Activated CD4-positive, alpha-beta T cell treated with anti-CD3 and anti-CD28 coated beads, Interleukin-2, amount 10 ng/mL, durations not matched to agents 24 days and 14 days (primary cell): ENCODE results near the gene KIAA1328. TPM values are rescaled to one million over a fixed set of nuclear protein-coding genes. Genes with fewer than 3 reads are reported as not detected.
"Not testable (repeated sequence)": the region's sequence is repeated elsewhere in the genome, so short reads cannot be mapped to it uniquely, and the experiment has no call there.

Experiments used
- DNase-seq: peaks from one replicate; pipeline ENCODE4 v3.0.0; 2022
- H3K27ac Mint-ChIP-seq: one replicate; pipeline ENCODE4 v1.8.0; 2022; ENCODE audit warnings: mild to moderate bottlenecking, mixed read lengths
- H3K27me3 Mint-ChIP-seq: one replicate; pipeline ENCODE4 v1.8.0; 2022; ENCODE audit warnings: mixed read lengths
- H3K36me3 Mint-ChIP-seq: one replicate; pipeline ENCODE4 v1.8.0; 2022; ENCODE audit warnings: low read depth, mild to moderate bottlenecking, mixed read lengths
- H3K4me1 Mint-ChIP-seq: one replicate; pipeline ENCODE4 v1.8.0; 2021; ENCODE audit warnings: mixed read lengths
- H3K4me3 Mint-ChIP-seq: one replicate; pipeline ENCODE4 v1.8.0; 2022; ENCODE audit warnings: mild to moderate bottlenecking, moderate library complexity, mixed read lengths
- H3K9me3 Mint-ChIP-seq: one replicate; pipeline ENCODE4 v1.8.0; 2021; ENCODE audit warnings: mixed read lengths
- intact Hi-C: fragments of 100-400 bp; cut with micrococcal nuclease; formaldehyde crosslinking; loops from one replicate; pipeline ENCODE4 v1.15.1; 2023
- total RNA-seq: library from RNA; stranded (reverse); gene quantifications from 2 replicates; pipeline ENCODE4 v1.2.3, GENCODE V29; 2022

Gene KIAA1328
- total RNA-seq, 1 donor from 2014 or later, result 7.3 TPM

GRCh38 chr18:37107748-37108522 lies 279.0 kb downstream of the KIAA1328 start:
- H3K9me3 Mint-ChIP-seq, result peaks cover 18% of the 10 kb centered on the region
- no peaks in the 10 kb centered on the region for H3K36me3 Mint-ChIP-seq
- no peak overlapping the region for H3K4me3 Mint-ChIP-seq
- DNase-seq, result no peak
- no peak overlapping the region for H3K27ac Mint-ChIP-seq
- H3K27me3 Mint-ChIP-seq, result no peaks in the 10 kb centered on the region
- no peaks in the 10 kb centered on the region for H3K4me1 Mint-ChIP-seq
- intact Hi-C loops, result no loop called here

- intact Hi-C loops, result no loop called here
- no peaks in the 10 kb centered on the region for H3K9me3 Mint-ChIP-seq
- no peak overlapping the region for H3K4me3 Mint-ChIP-seq
- no peak overlapping the region for H3K27ac Mint-ChIP-seq
- no peaks in the 10 kb centered on the region for H3K4me1 Mint-ChIP-seq
- no peaks in the 10 kb centered on the region for H3K27me3 Mint-ChIP-seq
- DNase-seq, result no peak
- no peaks in the 10 kb centered on the region for H3K36me3 Mint-ChIP-seq
These were observed 293.9 kb downstream of the KIAA1328 start for GRCh38 chr18:37122877-37123276.

- Mint-ChIP-seq H3K36me3 (no peaks in the 10 kb centered on the region), H3K4me1 (no peaks in the 10 kb centered on the region), H3K27ac (no peak overlapping the region), H3K27me3 (no peaks in the 10 kb centered on the region), H3K4me3 (no peak overlapping the region), H3K9me3 (no peaks in the 10 kb centered on the region)
- no peak for DNase-seq
- intact Hi-C loops, result no loop called here
These were observed 295.6 kb downstream of the KIAA1328 start for GRCh38 chr18:37124516-37124915.

- Mint-ChIP-seq H3K27ac (no peak overlapping the region), H3K4me3 (no peak overlapping the region), H3K36me3 (no peaks in the 10 kb centered on the region), H3K9me3 (no peaks in the 10 kb centered on the region), H3K27me3 (no peaks in the 10 kb centered on the region), H3K4me1 (no peaks in the 10 kb centered on the region)
- intact Hi-C loops, result no loop called here
- no peak for DNase-seq
These were observed 306.2 kb downstream of the KIAA1328 start for GRCh38 chr18:37135177-37135576.

- Mint-ChIP-seq H3K27ac (no peak overlapping the region), H3K27me3 (no peaks in the 10 kb centered on the region), H3K4me1 (no peaks in the 10 kb centered on the region), H3K4me3 (no peak overlapping the region), H3K9me3 (no peaks in the 10 kb centered on the region), H3K36me3 (no peaks in the 10 kb centered on the region)
- intact Hi-C loops, result no loop called here
- no peak for DNase-seq
These were observed 309.5 kb downstream of the KIAA1328 start for GRCh38 chr18:37138456-37138855.

- Mint-ChIP-seq H3K27me3 (no peaks in the 10 kb centered on the region), H3K4me3 (no peak overlapping the region), H3K36me3 (no peaks in the 10 kb centered on the region), H3K4me1 (no peaks in the 10 kb centered on the region), H3K9me3 (no peaks in the 10 kb centered on the region), H3K27ac (no peak overlapping the region)
- no peak for DNase-seq
- intact Hi-C loops, result no loop called here
These were observed 310.9 kb downstream of the KIAA1328 start for GRCh38 chr18:37139876-37140275.

GRCh38 chr18:37144921-37145320 lies 316.0 kb downstream of the KIAA1328 start:
- no peaks in the 10 kb centered on the region for H3K4me1 Mint-ChIP-seq
- no peaks in the 10 kb centered on the region for H3K27me3 Mint-ChIP-seq
- peaks cover 4% of the 10 kb centered on the region for H3K9me3 Mint-ChIP-seq
- no peak overlapping the region for H3K27ac Mint-ChIP-seq
- intact Hi-C loops, result no loop called here
- no peak for DNase-seq
- no peak overlapping the region for H3K4me3 Mint-ChIP-seq
- H3K36me3 Mint-ChIP-seq, result no peaks in the 10 kb centered on the region

- Mint-ChIP-seq H3K4me1 (no peaks in the 10 kb centered on the region), H3K27ac (no peak overlapping the region), H3K27me3 (no peaks in the 10 kb centered on the region), H3K9me3 (no peaks in the 10 kb centered on the region), H3K4me3 (no peak overlapping the region), H3K36me3 (no peaks in the 10 kb centered on the region)
- no peak for DNase-seq
- intact Hi-C loops, result no loop called here
These were observed 327.5 kb downstream of the KIAA1328 start for GRCh38 chr18:37156330-37156942.

- Mint-ChIP-seq H3K27ac (no peak overlapping the region), H3K4me1 (no peaks in the 10 kb centered on the region), H3K27me3 (no peaks in the 10 kb centered on the region), H3K36me3 (no peaks in the 10 kb centered on the region), H3K4me3 (no peak overlapping the region), H3K9me3 (no peaks in the 10 kb centered on the region)
- no peak for DNase-seq
- intact Hi-C loops, result no loop called here
These were observed 331.3 kb downstream of the KIAA1328 start for GRCh38 chr18:37160038-37160820.

- H3K36me3 Mint-ChIP-seq, result no peaks in the 10 kb centered on the region
- H3K27ac Mint-ChIP-seq, result no peak overlapping the region
- DNase-seq, result no peak
- no peak overlapping the region for H3K4me3 Mint-ChIP-seq
- intact Hi-C loops, result no loop called here
- H3K4me1 Mint-ChIP-seq, result no peaks in the 10 kb centered on the region
- H3K27me3 Mint-ChIP-seq, result no peaks in the 10 kb centered on the region
- no peaks in the 10 kb centered on the region for H3K9me3 Mint-ChIP-seq
These were observed 332.6 kb downstream of the KIAA1328 start for GRCh38 chr18:37161491-37161890.

GRCh38 chr18:37162551-37162950 lies 333.6 kb downstream of the KIAA1328 start:
- H3K9me3 Mint-ChIP-seq, result no peaks in the 10 kb centered on the region
- H3K4me3 Mint-ChIP-seq, result no peak overlapping the region
- H3K27ac Mint-ChIP-seq, result no peak overlapping the region
- H3K4me1 Mint-ChIP-seq, result no peaks in the 10 kb centered on the region
- no peak for DNase-seq
- intact Hi-C loops, result no loop called here
- no peaks in the 10 kb centered on the region for H3K36me3 Mint-ChIP-seq
- H3K27me3 Mint-ChIP-seq, result no peaks in the 10 kb centered on the region

GRCh38 chr18:37163119-37163518 lies 334.2 kb downstream of the KIAA1328 start:
- H3K36me3 Mint-ChIP-seq, result no peaks in the 10 kb centered on the region

GRCh38 chr18:37166491-37166890 lies 337.6 kb downstream of the KIAA1328 start:
- H3K9me3 Mint-ChIP-seq, result no peaks in the 10 kb centered on the region
- H3K4me3 Mint-ChIP-seq, result no peak overlapping the region
- DNase-seq, result no peak
- intact Hi-C loops, result no loop called here
- no peak overlapping the region for H3K27ac Mint-ChIP-seq
- H3K4me1 Mint-ChIP-seq, result no peaks in the 10 kb centered on the region
- no peaks in the 10 kb centered on the region for H3K27me3 Mint-ChIP-seq
- H3K36me3 Mint-ChIP-seq, result no peaks in the 10 kb centered on the region

More at GRCh38 chr18:37163119-37163518, 334.2 kb downstream of the KIAA1328 start:
- intact Hi-C loops, result no loop called here
- Mint-ChIP-seq H3K4me1 (no peaks in the 10 kb centered on the region), H3K27ac (no peak overlapping the region), H3K27me3 (no peaks in the 10 kb centered on the region), H3K9me3 (no peaks in the 10 kb centered on the region), H3K4me3 (no peak overlapping the region)
- no peak for DNase-seq

GRCh38 chr18:37166966-37167365 lies 338.0 kb downstream of the KIAA1328 start:
- H3K4me3 Mint-ChIP-seq, H3K9me3 Mint-ChIP-seq, H3K27me3 Mint-ChIP-seq, intact Hi-C loops, H3K36me3 Mint-ChIP-seq, DNase-seq, H3K27ac Mint-ChIP-seq, H3K4me1 Mint-ChIP-seq: not testable (repeated sequence)
